ENCODE measurements around the gene UBE2U.

- TF ChIP-seq CTCF (IDR thresholded peaks at IDR 0.05 in 4 of 5, conservative IDR thresholded peaks at IDR 0.05 in 1 of 5) = no peak
- TF ChIP-seq POLR2A (IDR thresholded peaks at IDR 0.05) = no peak
These were observed 42.0 kb upstream of the UBE2U start for GRCh38 chr1:64161357-64161941.
